ENCODE measurements around the gene AOAH.

DNA sequence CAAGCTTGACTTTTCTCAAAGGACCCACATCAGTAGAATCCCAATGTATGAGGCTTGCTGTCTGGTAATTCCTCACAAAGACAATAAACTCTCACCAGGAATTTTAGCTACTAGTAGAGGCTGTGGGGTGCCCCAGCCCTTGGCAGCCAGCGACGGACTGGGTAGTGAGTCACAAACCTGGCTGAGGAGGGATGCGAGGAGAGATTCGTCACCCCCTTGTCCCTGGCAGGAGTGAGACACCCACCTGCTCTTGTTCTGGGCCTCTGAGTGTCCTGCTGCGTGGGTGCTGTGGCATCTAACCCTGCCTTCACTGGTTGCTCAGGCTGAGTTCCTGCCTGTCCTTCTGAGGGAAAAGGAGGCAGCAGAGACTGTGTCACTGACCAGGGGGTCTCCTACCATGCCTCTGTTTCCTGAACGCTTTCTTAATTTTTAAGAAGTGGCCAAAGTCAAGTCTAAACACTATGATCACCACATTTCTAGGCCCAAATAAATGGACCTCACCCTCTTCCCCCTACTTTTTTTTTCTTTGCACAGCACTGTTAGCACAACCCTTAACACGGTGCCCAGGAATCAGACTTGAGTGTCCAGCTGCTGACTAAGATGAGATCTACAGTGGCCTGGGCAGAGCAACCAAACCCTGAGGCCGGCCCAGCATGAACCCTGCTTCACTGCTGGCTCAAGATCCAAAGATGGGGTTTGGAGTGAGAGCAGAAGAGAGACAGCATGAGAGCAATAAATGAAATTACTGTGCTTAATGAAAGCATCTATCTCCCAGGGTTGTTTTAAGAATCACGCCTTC is 188.2 kb downstream of the AOAH start:
- TF ChIP-seq POLR2AphosphoS5 (IDR thresholded peaks at IDR 0.05; ENCODE audit: low read depth, low read length) (no peak), POLR2A (IDR thresholded peaks at IDR 0.05; ENCODE audit: low read depth, low read length) (no peak), TAF1 (IDR thresholded peaks at IDR 0.05; ENCODE audit: low read depth, low read length) (no peak), SPI1 (IDR thresholded peaks at IDR 0.05; ENCODE audit: low read depth, low read length) (no peak), PAX5 (IDR thresholded peaks at IDR 0.05; ENCODE audit: insufficient read depth, low read length, severe bottlenecking) (no peak), POU2F2 (IDR thresholded peaks at IDR 0.05; ENCODE audit: low read depth, low read length) (no peak)
